Keratinocyte (primary cell): ENCODE measurements around the gene CREB5.

Experiments used
- EZH2 ChIP-seq: IDR thresholded peaks from one replicate; pipeline ENCODE4 v1.6.1; 2012; ENCODE audit warnings: inconsistent platforms, mild to moderate bottlenecking, low read length, moderate library complexity
- TF ChIP-seq, protein P1 (sequence below), 3 experiments: IDR thresholded peaks in 1 of 3; conservative IDR thresholded peaks in 1 of 3; optimal IDR thresholded peaks in 1 of 3; 2 replicates in 2 of 3; 3 replicates in 1 of 3; pipeline versions ENCODE3 to v1.5.1; 2011; ENCODE audit warnings: low read length in 3 of 3, mild to moderate bottlenecking in 3 of 3, moderate library complexity in 2 of 3, control low read depth in 1 of 3, inconsistent platforms in 1 of 3; ENCODE audit not compliant: insufficient read depth in 2 of 3; ENCODE audit errors: extremely low read depth in 1 of 3

DNA sequence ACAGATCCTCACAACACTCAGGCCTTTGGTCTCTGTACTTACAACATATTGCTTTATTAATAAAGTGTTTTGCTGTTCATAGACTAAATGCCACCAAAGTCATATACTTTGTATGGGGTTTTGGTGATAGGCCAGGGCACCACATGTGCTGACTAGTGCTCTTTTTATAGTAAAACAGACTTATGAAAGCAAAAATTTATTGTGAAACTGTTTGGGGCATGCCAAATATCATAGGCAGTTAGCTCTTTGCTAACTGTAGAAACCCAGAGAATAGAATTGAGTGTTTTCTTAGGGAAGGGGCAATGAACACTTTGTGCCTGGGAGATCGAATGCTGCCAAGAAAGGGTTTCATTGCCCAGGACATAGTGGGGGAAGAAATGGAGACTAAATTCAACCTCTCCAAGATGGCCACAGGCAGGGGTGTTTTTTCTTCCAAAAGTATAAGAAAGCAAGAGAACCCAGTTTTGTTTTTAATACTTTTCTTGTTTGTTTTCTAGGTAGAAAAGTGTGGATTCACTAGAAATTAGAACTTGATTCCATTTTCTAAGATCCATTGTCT is 403.1 kb downstream of the CREB5 start:
- TF ChIP-seq, protein P1, sequence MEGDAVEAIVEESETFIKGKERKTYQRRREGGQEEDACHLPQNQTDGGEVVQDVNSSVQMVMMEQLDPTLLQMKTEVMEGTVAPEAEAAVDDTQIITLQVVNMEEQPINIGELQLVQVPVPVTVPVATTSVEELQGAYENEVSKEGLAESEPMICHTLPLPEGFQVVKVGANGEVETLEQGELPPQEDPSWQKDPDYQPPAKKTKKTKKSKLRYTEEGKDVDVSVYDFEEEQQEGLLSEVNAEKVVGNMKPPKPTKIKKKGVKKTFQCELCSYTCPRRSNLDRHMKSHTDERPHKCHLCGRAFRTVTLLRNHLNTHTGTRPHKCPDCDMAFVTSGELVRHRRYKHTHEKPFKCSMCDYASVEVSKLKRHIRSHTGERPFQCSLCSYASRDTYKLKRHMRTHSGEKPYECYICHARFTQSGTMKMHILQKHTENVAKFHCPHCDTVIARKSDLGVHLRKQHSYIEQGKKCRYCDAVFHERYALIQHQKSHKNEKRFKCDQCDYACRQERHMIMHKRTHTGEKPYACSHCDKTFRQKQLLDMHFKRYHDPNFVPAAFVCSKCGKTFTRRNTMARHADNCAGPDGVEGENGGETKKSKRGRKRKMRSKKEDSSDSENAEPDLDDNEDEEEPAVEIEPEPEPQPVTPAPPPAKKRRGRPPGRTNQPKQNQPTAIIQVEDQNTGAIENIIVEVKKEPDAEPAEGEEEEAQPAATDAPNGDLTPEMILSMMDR (optimal IDR thresholded peaks at IDR 0.05 in 1 of 3, IDR thresholded peaks at IDR 0.05 in 1 of 3, conservative IDR thresholded peaks at IDR 0.05 in 1 of 3; ENCODE audit: extremely low read depth in 1 of 3, insufficient read depth in 2 of 3, low read length in 3 of 3): no peak
- TF ChIP-seq EZH2: no peak
